ENCODE data around the gene UMODL1. TPM values are rescaled to one million over a fixed set of nuclear protein-coding genes. Genes with fewer than 3 reads are reported as not detected.

The UMODL1 gene
- total RNA-seq, 1 donor from 2014 or later, result not detected

- no peaks in the 10 kb centered on the region for H3K36me3 ChIP-seq (ENCODE audit: control insufficient read depth in 3 of 3, insufficient read depth in 3 of 3, low read length in 3 of 3)
- no peaks in the 10 kb centered on the region for H3K4me1 ChIP-seq (ENCODE audit: control insufficient read depth in 3 of 3, insufficient read depth in 3 of 3, low read length in 3 of 3)
- H3K4me3 ChIP-seq (ENCODE audit: low read length in 3 of 3), result no peak overlapping the region
- H3K27me3 ChIP-seq (ENCODE audit: control insufficient read depth in 3 of 3, insufficient read depth in 3 of 3, low read length in 3 of 3), result peaks cover 0 to 10% (median 5%) of the 10 kb centered on the region in 3 donors
- no peak overlapping the region for H3K9ac ChIP-seq (ENCODE audit: low read depth in 1 of 3, low read length in 3 of 3)
- H3K27ac ChIP-seq (ENCODE audit: low read depth, low read length), result no peak overlapping the region
- no peaks in the 10 kb centered on the region for H3K9me3 ChIP-seq (ENCODE audit: control insufficient read depth in 3 of 3, low read length in 3 of 3)
Observed at GRCh38 chr21:42133131-42133530, 62.0 kb downstream of the UMODL1 start.

- H3K27ac ChIP-seq (ENCODE audit: low read depth, low read length), result no peak overlapping the region
- H3K9ac ChIP-seq (ENCODE audit: low read depth in 1 of 3, low read length in 3 of 3), result no peak overlapping the region
- no peak overlapping the region for H3K4me3 ChIP-seq (ENCODE audit: low read length in 3 of 3)
- H3K27me3 ChIP-seq (ENCODE audit: control insufficient read depth in 3 of 3, insufficient read depth in 3 of 3, low read length in 3 of 3), result peaks cover 0 to 7% (median 4%) of the 10 kb centered on the region in 3 donors
- no peaks in the 10 kb centered on the region for H3K36me3 ChIP-seq (ENCODE audit: control insufficient read depth in 3 of 3, insufficient read depth in 3 of 3, low read length in 3 of 3)
- no peaks in the 10 kb centered on the region for H3K4me1 ChIP-seq (ENCODE audit: control insufficient read depth in 3 of 3, insufficient read depth in 3 of 3, low read length in 3 of 3)
- no peaks in the 10 kb centered on the region for H3K9me3 ChIP-seq (ENCODE audit: control insufficient read depth in 3 of 3, low read length in 3 of 3)
Observed at GRCh38 chr21:42135386-42136052, 64.4 kb downstream of the UMODL1 start.

GRCh38 chr21:42137191-42137904 lies 66.2 kb downstream of the UMODL1 start:
- H3K27ac ChIP-seq (ENCODE audit: low read depth, low read length), result no peak overlapping the region
- no peak overlapping the region for H3K9ac ChIP-seq (ENCODE audit: low read depth in 1 of 3, low read length in 3 of 3)
- no peaks in the 10 kb centered on the region for H3K9me3 ChIP-seq (ENCODE audit: control insufficient read depth in 3 of 3, low read length in 3 of 3)
- H3K4me3 ChIP-seq (ENCODE audit: low read length in 3 of 3), result no peak overlapping the region
- no peaks in the 10 kb centered on the region for H3K4me1 ChIP-seq (ENCODE audit: control insufficient read depth in 3 of 3, insufficient read depth in 3 of 3, low read length in 3 of 3)
- no peaks in the 10 kb centered on the region for H3K36me3 ChIP-seq (ENCODE audit: control insufficient read depth in 3 of 3, insufficient read depth in 3 of 3, low read length in 3 of 3)
- peaks cover 0 to 7% (median 4%) of the 10 kb centered on the region in 3 donors for H3K27me3 ChIP-seq (ENCODE audit: control insufficient read depth in 3 of 3, insufficient read depth in 3 of 3, low read length in 3 of 3)

GRCh38 chr21:42140196-42140934 lies 69.2 kb downstream of the UMODL1 start:
- Histone ChIP-seq H3K36me3 (ENCODE audit: control insufficient read depth in 3 of 3, insufficient read depth in 3 of 3, low read length in 3 of 3) (no peaks in the 10 kb centered on the region), H3K9me3 (ENCODE audit: control insufficient read depth in 3 of 3, low read length in 3 of 3) (no peaks in the 10 kb centered on the region)

GRCh38 chr21:42141643-42142042 lies 70.5 kb downstream of the UMODL1 start:
- H3K4me1 ChIP-seq (ENCODE audit: control insufficient read depth in 3 of 3, insufficient read depth in 3 of 3, low read length in 3 of 3), result peaks cover 0 to 3% (median 3%) of the 10 kb centered on the region in 3 donors
- no peak overlapping the region for H3K4me3 ChIP-seq (ENCODE audit: low read length in 3 of 3)
- peaks cover 0 to 7% (median 7%) of the 10 kb centered on the region in 3 donors for H3K27me3 ChIP-seq (ENCODE audit: control insufficient read depth in 3 of 3, insufficient read depth in 3 of 3, low read length in 3 of 3)

More at GRCh38 chr21:42140196-42140934, 69.2 kb downstream of the UMODL1 start:
- no peak overlapping the region for H3K9ac ChIP-seq (ENCODE audit: low read depth in 1 of 3, low read length in 3 of 3)
- H3K27ac ChIP-seq (ENCODE audit: low read depth, low read length), result no peak overlapping the region
- no peaks in the 10 kb centered on the region for H3K4me1 ChIP-seq (ENCODE audit: control insufficient read depth in 3 of 3, insufficient read depth in 3 of 3, low read length in 3 of 3)
- H3K27me3 ChIP-seq (ENCODE audit: control insufficient read depth in 3 of 3, insufficient read depth in 3 of 3, low read length in 3 of 3), result peaks cover 0 to 7% (median 4%) of the 10 kb centered on the region in 3 donors
- no peak overlapping the region for H3K4me3 ChIP-seq (ENCODE audit: low read length in 3 of 3)

GRCh38 chr21:42142141-42142540 lies 71.0 kb downstream of the UMODL1 start:
- Histone ChIP-seq H3K27ac (ENCODE audit: low read depth, low read length) (no peak overlapping the region), H3K27me3 (ENCODE audit: control insufficient read depth in 3 of 3, insufficient read depth in 3 of 3, low read length in 3 of 3) (peaks cover 0 to 7% (median 7%) of the 10 kb centered on the region in 3 donors), H3K9ac (ENCODE audit: low read depth in 1 of 3, low read length in 3 of 3) (no peak overlapping the region), H3K36me3 (ENCODE audit: control insufficient read depth in 3 of 3, insufficient read depth in 3 of 3, low read length in 3 of 3) (no peaks in the 10 kb centered on the region), H3K4me3 (ENCODE audit: low read length in 3 of 3) (no peak overlapping the region), H3K4me1 (ENCODE audit: control insufficient read depth in 3 of 3, insufficient read depth in 3 of 3, low read length in 3 of 3) (peaks cover 0 to 3% (median 3%) of the 10 kb centered on the region in 3 donors), H3K9me3 (ENCODE audit: control insufficient read depth in 3 of 3, low read length in 3 of 3) (no peaks in the 10 kb centered on the region)

More at GRCh38 chr21:42141643-42142042, 70.5 kb downstream of the UMODL1 start:
- Histone ChIP-seq H3K9ac (ENCODE audit: low read depth in 1 of 3, low read length in 3 of 3) (no peak overlapping the region), H3K36me3 (ENCODE audit: control insufficient read depth in 3 of 3, insufficient read depth in 3 of 3, low read length in 3 of 3) (no peaks in the 10 kb centered on the region), H3K27ac (ENCODE audit: low read depth, low read length) (no peak overlapping the region), H3K9me3 (ENCODE audit: control insufficient read depth in 3 of 3, low read length in 3 of 3) (no peaks in the 10 kb centered on the region)

- H3K27ac ChIP-seq (ENCODE audit: low read depth, low read length), result no peak overlapping the region
- no peak overlapping the region for H3K9ac ChIP-seq (ENCODE audit: low read depth in 1 of 3, low read length in 3 of 3)
- H3K36me3 ChIP-seq (ENCODE audit: control insufficient read depth in 3 of 3, insufficient read depth in 3 of 3, low read length in 3 of 3), result no peaks in the 10 kb centered on the region
- no peaks in the 10 kb centered on the region for H3K9me3 ChIP-seq (ENCODE audit: control insufficient read depth in 3 of 3, low read length in 3 of 3)
- H3K4me3 ChIP-seq (ENCODE audit: low read length in 3 of 3), result no peak overlapping the region
- H3K4me1 ChIP-seq (ENCODE audit: control insufficient read depth in 3 of 3, insufficient read depth in 3 of 3, low read length in 3 of 3), result peaks cover 0 to 3% (median 3%) of the 10 kb centered on the region in 3 donors
- H3K27me3 ChIP-seq (ENCODE audit: control insufficient read depth in 3 of 3, insufficient read depth in 3 of 3, low read length in 3 of 3), result peaks cover 0 to 7% (median 7%) of the 10 kb centered on the region in 3 donors
Observed at GRCh38 chr21:42142627-42143026, 71.5 kb downstream of the UMODL1 start.

- Histone ChIP-seq H3K4me3 (ENCODE audit: low read length in 3 of 3) (no peak overlapping the region), H3K4me1 (ENCODE audit: control insufficient read depth in 3 of 3, insufficient read depth in 3 of 3, low read length in 3 of 3) (peaks cover 0 to 3% (median 3%) of the 10 kb centered on the region in 3 donors), H3K36me3 (ENCODE audit: control insufficient read depth in 3 of 3, insufficient read depth in 3 of 3, low read length in 3 of 3) (no peaks in the 10 kb centered on the region), H3K9ac (ENCODE audit: low read depth in 1 of 3, low read length in 3 of 3) (no peak overlapping the region), H3K27me3 (ENCODE audit: control insufficient read depth in 3 of 3, insufficient read depth in 3 of 3, low read length in 3 of 3) (peaks cover 0 to 7% (median 7%) of the 10 kb centered on the region in 3 donors), H3K9me3 (ENCODE audit: control insufficient read depth in 3 of 3, low read length in 3 of 3) (no peaks in the 10 kb centered on the region), H3K27ac (ENCODE audit: low read depth, low read length) (no peak overlapping the region)
Observed at GRCh38 chr21:42143111-42143510, 72.0 kb downstream of the UMODL1 start.

- H3K4me3 ChIP-seq (ENCODE audit: low read length in 3 of 3), result no peak overlapping the region
- H3K27me3 ChIP-seq (ENCODE audit: control insufficient read depth in 3 of 3, insufficient read depth in 3 of 3, low read length in 3 of 3), result peaks cover 0 to 7% (median 4%) of the 10 kb centered on the region in 3 donors
- H3K36me3 ChIP-seq (ENCODE audit: control insufficient read depth in 3 of 3, insufficient read depth in 3 of 3, low read length in 3 of 3), result no peaks in the 10 kb centered on the region
- H3K9ac ChIP-seq (ENCODE audit: low read depth in 1 of 3, low read length in 3 of 3), result no peak overlapping the region
- H3K27ac ChIP-seq (ENCODE audit: low read depth, low read length), result no peak overlapping the region
- H3K9me3 ChIP-seq (ENCODE audit: control insufficient read depth in 3 of 3, low read length in 3 of 3), result no peaks in the 10 kb centered on the region
- H3K4me1 ChIP-seq (ENCODE audit: control insufficient read depth in 3 of 3, insufficient read depth in 3 of 3, low read length in 3 of 3), result peaks cover 0 to 3% (median 3%) of the 10 kb centered on the region in 3 donors
Observed at GRCh38 chr21:42144221-42144620, 73.1 kb downstream of the UMODL1 start.

Data from skeletal muscle tissue (tissue), 4 donors.